HepG2 (cell line): Measurements from ENCODE around the gene SSNA1. TPM values are rescaled to one million over a fixed set of nuclear protein-coding genes. Genes with fewer than 3 reads are reported as not detected.
A peak's percentile ranks its signal among the peaks of the same experiment; 100 is the strongest.

Experiments
- ATF7 ChIP-seq, 2 experiments: fragments of 450-650 bp in 1 of 2; sonication (generic) in 1 of 2; formaldehyde crosslinking in 1 of 2; IDR thresholded peaks; 2 replicates each; pipeline versions ENCODE4 v1.4.0 to v1.6.1; 2016 to 2020; ENCODE audit warnings: antibody characterized with exemption in 1 of 2, mild to moderate bottlenecking in 1 of 2, missing genetic modification reagents in 1 of 2
- FOXA1 ChIP-seq, 2 experiments: fragments of 450-650 bp in 1 of 2; sonication (generic) in 1 of 2; formaldehyde crosslinking in 1 of 2; IDR thresholded peaks; 2 replicates each; pipeline versions ENCODE4 v1.4.0 to v1.6.1; 2016 to 2020; ENCODE audit warnings: missing genetic modification reagents in 1 of 2
- GPN1 ChIP-seq: sonication (generic); formaldehyde crosslinking; IDR thresholded peaks from 2 replicates; pipeline ENCODE4 v1.5.1; 2020; ENCODE audit warnings: missing genetic modification reagents, borderline replicate concordance
- ISL2 ChIP-seq: sonication (generic); formaldehyde crosslinking; IDR thresholded peaks from 2 replicates; pipeline ENCODE4 v1.5.0; 2020; ENCODE audit warnings: missing genetic modification reagents
- KDM2A ChIP-seq: sonication (generic); formaldehyde crosslinking; IDR thresholded peaks from 2 replicates; pipeline ENCODE4 v1.4.0; 2020; ENCODE audit warnings: low read depth, missing genetic modification reagents, borderline replicate concordance
- MED13 ChIP-seq: sonication (generic); formaldehyde crosslinking; IDR thresholded peaks from 2 replicates; pipeline ENCODE4 v1.5.0; 2020; ENCODE audit warnings: missing genetic modification reagents
- NCOA1 ChIP-seq: sonication (generic); formaldehyde crosslinking; IDR thresholded peaks from 2 replicates; pipeline ENCODE4 v1.9.0; 2021; ENCODE audit warnings: missing genetic modification reagents
- SOX5 ChIP-seq: IDR thresholded peaks from 2 replicates; pipeline ENCODE4 v1.6.1; 2016; ENCODE audit warnings: borderline replicate concordance
- ZKSCAN5 ChIP-seq: sonication (generic); formaldehyde crosslinking; IDR thresholded peaks from 2 replicates; pipeline ENCODE4 v1.5.1; 2020; ENCODE audit warnings: mild to moderate bottlenecking, missing genetic modification reagents
- ZNF496 ChIP-seq: sonication (generic); formaldehyde crosslinking; IDR thresholded peaks from 2 replicates; pipeline ENCODE4 v1.8.1; 2023; ENCODE audit warnings: mild to moderate bottlenecking, moderate library complexity, missing genetic modification reagents; ENCODE audit not compliant: insufficient replicate concordance
- ZNF713 ChIP-seq: sonication (generic); formaldehyde crosslinking; IDR thresholded peaks from 2 replicates; pipeline ENCODE4 v1.4.0; 2020; ENCODE audit warnings: mild to moderate bottlenecking, missing genetic modification reagents
- ZNF772 ChIP-seq: sonication (generic); formaldehyde crosslinking; IDR thresholded peaks from 2 replicates; pipeline ENCODE4 v1.5.0; 2020; ENCODE audit warnings: mild to moderate bottlenecking, missing genetic modification reagents
- ZNF83 ChIP-seq: sonication (generic); formaldehyde crosslinking; IDR thresholded peaks from 2 replicates; pipeline ENCODE4 v1.4.0; 2020; ENCODE audit warnings: missing genetic modification reagents, mild to moderate bottlenecking, borderline replicate concordance
- polyA plus RNA-seq, 8 experiments: library from polyadenylated mRNA; depleted of rRNA in 3 of 8; stranded (reverse) in 7 of 8; unstranded in 1 of 8; fragments of >200 nt; fragmentation: Illumina TruSeq in 4 of 8; extraction: Trizol in 4 of 8; gene quantifications; 2 replicates each; pipeline versions ENCODE4 v1.2.1 to v1.2.3, GENCODE V29; 2011 to 2016; ENCODE audit warnings: low read depth in 4 of 8, missing spikeins in 1 of 8, mixed read lengths in 1 of 8; ENCODE audit not compliant: insufficient read depth in 1 of 8
- total RNA-seq, 5 experiments: library from RNA; depleted of rRNA; stranded (reverse); fragments of >200 nt; fragmentation: Illumina TruSeq; extraction: Trizol; gene quantifications; 2 replicates each; pipeline ENCODE4 v1.2.3, GENCODE V29; 2016; ENCODE audit warnings: low read depth in 1 of 5
- TF ChIP-seq, protein P1 (sequence below): sonication (generic); formaldehyde crosslinking; IDR thresholded peaks from 2 replicates; pipeline ENCODE4 v1.8.1; 2023; ENCODE audit warnings: mild to moderate bottlenecking, missing genetic modification reagents
- TF ChIP-seq, protein P2 (sequence below): sonication (generic); formaldehyde crosslinking; IDR thresholded peaks from 2 replicates; pipeline ENCODE4 v1.4.0; 2020; ENCODE audit warnings: missing genetic modification reagents, borderline replicate concordance
- TF ChIP-seq, protein P3 (sequence below): sonication (generic); formaldehyde crosslinking; IDR thresholded peaks from 2 replicates; pipeline ENCODE4 v1.4.0; 2020; ENCODE audit warnings: low read depth, mild to moderate bottlenecking, missing genetic modification reagents
- TF ChIP-seq, protein P4 (sequence below): sonication (generic); formaldehyde crosslinking; IDR thresholded peaks from 2 replicates; pipeline ENCODE4 v1.4.0; 2020; ENCODE audit warnings: missing genetic modification reagents, borderline replicate concordance

The SSNA1 gene
- total and polyA plus RNA-seq, 2 of the 13 experiments (the other 11 are each of a cell fraction or from before 2014, with no cell fraction given), result 35.9 to 49.4 TPM

DNA sequence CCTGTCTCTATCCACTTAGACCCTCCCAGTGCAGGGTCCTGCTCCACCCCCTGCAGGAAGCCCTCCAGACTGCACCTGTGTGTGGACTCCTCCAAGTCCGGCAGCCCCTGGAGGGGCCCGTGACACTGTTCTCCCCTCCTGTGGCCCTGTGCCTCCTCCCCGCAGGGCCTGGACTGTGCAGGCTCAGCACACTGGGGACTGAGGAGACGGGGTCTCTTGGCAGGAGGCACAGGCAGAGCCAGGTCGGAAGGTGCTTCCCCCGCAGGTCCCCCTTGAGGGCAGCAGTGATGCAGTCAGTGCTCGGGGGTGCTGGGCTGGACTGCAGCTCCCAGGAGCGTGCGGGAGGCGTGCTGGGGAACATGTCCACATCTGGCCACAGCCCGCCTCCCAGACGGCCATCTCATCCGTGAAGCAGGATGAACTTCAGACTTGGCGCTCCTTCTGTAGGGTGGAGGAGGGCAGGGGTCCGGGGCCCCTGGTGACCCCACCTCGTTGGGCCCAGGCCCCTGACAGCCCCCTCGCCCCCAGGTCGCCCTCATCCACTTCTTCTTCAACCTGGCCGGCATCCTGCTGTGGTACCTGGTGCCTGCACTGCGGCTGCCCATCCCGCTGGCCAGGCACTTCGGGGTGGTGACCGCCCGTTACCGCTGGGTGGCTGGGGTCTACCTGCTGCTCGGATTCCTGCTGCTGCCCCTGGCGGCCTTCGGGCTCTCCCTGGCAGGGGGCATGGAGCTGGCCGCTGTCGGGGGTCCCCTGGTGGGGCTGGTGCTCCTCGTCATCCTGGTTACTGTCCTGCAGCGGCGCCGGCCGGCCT is 47.2 kb downstream of the SSNA1 start (continued):
- no peak for TF ChIP-seq ZKSCAN5 (CRISPR knock-in tag)
- 0 out of 2 replicates have a peak, but pooled peaks have one; percentile 23 for TF ChIP-seq NCOA1 (CRISPR knock-in tag)
- no peak for TF ChIP-seq MED13 (CRISPR knock-in tag)
- TF ChIP-seq, protein P1, sequence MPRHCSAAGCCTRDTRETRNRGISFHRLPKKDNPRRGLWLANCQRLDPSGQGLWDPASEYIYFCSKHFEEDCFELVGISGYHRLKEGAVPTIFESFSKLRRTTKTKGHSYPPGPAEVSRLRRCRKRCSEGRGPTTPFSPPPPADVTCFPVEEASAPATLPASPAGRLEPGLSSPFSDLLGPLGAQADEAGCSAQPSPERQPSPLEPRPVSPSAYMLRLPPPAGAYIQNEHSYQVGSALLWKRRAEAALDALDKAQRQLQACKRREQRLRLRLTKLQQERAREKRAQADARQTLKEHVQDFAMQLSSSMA (CRISPR knock-in tag), result no peak; the same call in 1 of the 2 replicates
- TF ChIP-seq ZNF713 (CRISPR knock-in tag), result no peak
- TF ChIP-seq ZNF772, result no peak
- TF ChIP-seq GPN1 (CRISPR knock-in tag), result no peak
- no peak for TF ChIP-seq ATF7 (IDR thresholded peaks at IDR 0.05)
- TF ChIP-seq ATF7 (CRISPR knock-in tag; IDR thresholded peaks at IDR 0.05), result no peak
- no peak for TF ChIP-seq ZNF496
- TF ChIP-seq ZNF83 (CRISPR knock-in tag), result no peak
- TF ChIP-seq FOXA1 (IDR thresholded peaks at IDR 0.05), result no peak
- TF ChIP-seq FOXA1 (CRISPR knock-in tag; IDR thresholded peaks at IDR 0.05), result no peak
- peak; percentile 29 for TF ChIP-seq SOX5 (CRISPR knock-in tag)
- TF ChIP-seq, protein P2, sequence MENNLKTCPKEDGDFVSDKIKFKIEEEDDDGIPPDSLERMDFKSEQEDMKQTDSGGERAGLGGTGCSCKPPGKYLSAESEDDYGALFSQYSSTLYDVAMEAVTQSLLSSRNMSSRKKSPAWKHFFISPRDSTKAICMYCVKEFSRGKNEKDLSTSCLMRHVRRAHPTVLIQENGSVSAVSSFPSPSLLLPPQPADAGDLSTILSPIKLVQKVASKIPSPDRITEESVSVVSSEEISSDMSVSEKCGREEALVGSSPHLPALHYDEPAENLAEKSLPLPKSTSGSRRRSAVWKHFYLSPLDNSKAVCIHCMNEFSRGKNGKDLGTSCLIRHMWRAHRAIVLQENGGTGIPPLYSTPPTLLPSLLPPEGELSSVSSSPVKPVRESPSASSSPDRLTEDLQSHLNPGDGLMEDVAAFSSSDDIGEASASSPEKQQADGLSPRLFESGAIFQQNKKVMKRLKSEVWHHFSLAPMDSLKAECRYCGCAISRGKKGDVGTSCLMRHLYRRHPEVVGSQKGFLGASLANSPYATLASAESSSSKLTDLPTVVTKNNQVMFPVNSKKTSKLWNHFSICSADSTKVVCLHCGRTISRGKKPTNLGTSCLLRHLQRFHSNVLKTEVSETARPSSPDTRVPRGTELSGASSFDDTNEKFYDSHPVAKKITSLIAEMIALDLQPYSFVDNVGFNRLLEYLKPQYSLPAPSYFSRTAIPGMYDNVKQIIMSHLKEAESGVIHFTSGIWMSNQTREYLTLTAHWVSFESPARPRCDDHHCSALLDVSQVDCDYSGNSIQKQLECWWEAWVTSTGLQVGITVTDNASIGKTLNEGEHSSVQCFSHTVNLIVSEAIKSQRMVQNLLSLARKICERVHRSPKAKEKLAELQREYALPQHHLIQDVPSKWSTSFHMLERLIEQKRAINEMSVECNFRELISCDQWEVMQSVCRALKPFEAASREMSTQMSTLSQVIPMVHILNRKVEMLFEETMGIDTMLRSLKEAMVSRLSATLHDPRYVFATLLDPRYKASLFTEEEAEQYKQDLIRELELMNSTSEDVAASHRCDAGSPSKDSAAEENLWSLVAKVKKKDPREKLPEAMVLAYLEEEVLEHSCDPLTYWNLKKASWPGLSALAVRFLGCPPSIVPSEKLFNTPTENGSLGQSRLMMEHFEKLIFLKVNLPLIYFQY (CRISPR knock-in tag), result no peak
- TF ChIP-seq, protein P3, sequence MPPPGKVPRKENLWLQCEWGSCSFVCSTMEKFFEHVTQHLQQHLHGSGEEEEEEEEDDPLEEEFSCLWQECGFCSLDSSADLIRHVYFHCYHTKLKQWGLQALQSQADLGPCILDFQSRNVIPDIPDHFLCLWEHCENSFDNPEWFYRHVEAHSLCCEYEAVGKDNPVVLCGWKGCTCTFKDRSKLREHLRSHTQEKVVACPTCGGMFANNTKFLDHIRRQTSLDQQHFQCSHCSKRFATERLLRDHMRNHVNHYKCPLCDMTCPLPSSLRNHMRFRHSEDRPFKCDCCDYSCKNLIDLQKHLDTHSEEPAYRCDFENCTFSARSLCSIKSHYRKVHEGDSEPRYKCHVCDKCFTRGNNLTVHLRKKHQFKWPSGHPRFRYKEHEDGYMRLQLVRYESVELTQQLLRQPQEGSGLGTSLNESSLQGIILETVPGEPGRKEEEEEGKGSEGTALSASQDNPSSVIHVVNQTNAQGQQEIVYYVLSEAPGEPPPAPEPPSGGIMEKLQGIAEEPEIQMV (CRISPR knock-in tag), result no peak
- TF ChIP-seq KDM2A (CRISPR knock-in tag), result peak; percentile 68
- TF ChIP-seq, protein P4, sequence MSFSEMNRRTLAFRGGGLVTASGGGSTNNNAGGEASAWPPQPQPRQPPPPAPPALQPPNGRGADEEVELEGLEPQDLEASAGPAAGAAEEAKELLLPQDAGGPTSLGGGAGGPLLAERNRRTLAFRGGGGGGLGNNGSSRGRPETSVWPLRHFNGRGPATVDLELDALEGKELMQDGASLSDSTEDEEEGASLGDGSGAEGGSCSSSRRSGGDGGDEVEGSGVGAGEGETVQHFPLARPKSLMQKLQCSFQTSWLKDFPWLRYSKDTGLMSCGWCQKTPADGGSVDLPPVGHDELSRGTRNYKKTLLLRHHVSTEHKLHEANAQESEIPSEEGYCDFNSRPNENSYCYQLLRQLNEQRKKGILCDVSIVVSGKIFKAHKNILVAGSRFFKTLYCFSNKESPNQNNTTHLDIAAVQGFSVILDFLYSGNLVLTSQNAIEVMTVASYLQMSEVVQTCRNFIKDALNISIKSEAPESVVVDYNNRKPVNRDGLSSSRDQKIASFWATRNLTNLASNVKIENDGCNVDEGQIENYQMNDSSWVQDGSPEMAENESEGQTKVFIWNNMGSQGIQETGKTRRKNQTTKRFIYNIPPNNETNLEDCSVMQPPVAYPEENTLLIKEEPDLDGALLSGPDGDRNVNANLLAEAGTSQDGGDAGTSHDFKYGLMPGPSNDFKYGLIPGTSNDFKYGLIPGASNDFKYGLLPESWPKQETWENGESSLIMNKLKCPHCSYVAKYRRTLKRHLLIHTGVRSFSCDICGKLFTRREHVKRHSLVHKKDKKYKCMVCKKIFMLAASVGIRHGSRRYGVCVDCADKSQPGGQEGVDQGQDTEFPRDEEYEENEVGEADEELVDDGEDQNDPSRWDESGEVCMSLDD (CRISPR knock-in tag), result 0 out of 2 replicates have a peak, but pooled peaks have one; percentile 59
- TF ChIP-seq ISL2 (CRISPR knock-in tag), result no peak
